HG02970 (cell line): Measurements from ENCODE around the gene NME3.

Source experiments
- ATAC-seq: cut with Tn5 transposase; IDR thresholded peaks from one replicate; pipeline ENCODE4 v1.9.1; 2021; ENCODE audit warnings: mild to moderate bottlenecking, moderate library complexity, moderate number of reproducible peaks; ENCODE audit not compliant: unreplicated experiment, low FRiP score

The NME3 gene

GRCh38 chr16:1781758-1782407 is 10.5 kb upstream of the NME3 start:
- peak; percentile 1 for ATAC-seq

GRCh38 chr16:1781254-1781653 is 9.9 kb upstream of the NME3 start:
- ATAC-seq: no peak

GRCh38 chr16:1780677-1781072 is 9.3 kb upstream of the NME3 start:
- ATAC-seq: no peak

- no peak for ATAC-seq
Observed at GRCh38 chr16:1779741-1780676, 8.7 kb upstream of the NME3 start.

- ATAC-seq: no peak
Observed at GRCh38 chr16:1779234-1779701, 7.9 kb upstream of the NME3 start.

GRCh38 chr16:1778200-1779179 is 7.1 kb upstream of the NME3 start:
- ATAC-seq: no peak

GRCh38 chr16:1777375-1778199 is 6.2 kb upstream of the NME3 start:
- no peak for ATAC-seq

- no peak for ATAC-seq
Observed at GRCh38 chr16:1776991-1777374, 5.6 kb upstream of the NME3 start.

- ATAC-seq: no peak
Observed at GRCh38 chr16:1776672-1776955, 5.3 kb upstream of the NME3 start.

GRCh38 chr16:1775846-1776671 is 4.7 kb upstream of the NME3 start:
- no peak for ATAC-seq

GRCh38 chr16:1775006-1775845 is 3.9 kb upstream of the NME3 start:
- ATAC-seq: no peak

- ATAC-seq: no peak
Observed at GRCh38 chr16:1774448-1774780, 3.1 kb upstream of the NME3 start.

- no peak for ATAC-seq
Observed at GRCh38 chr16:1773703-1774447, 2.5 kb upstream of the NME3 start.

- peak; percentile 53 for ATAC-seq
Observed at GRCh38 chr16:1772908-1773702, 1.8 kb upstream of the NME3 start, which contains the start of gene MRPS34. Gene MRPS34, minus strand, starts transcription at chr16:1773134. Its CDS starts 15 bp downstream, at chr16:1773119.

- no peak for ATAC-seq
Observed at GRCh38 chr16:1772362-1772907, 1.1 kb upstream of the NME3 start, which contains the start of gene EME2. Gene EME2, plus strand, starts transcription at chr16:1772810. Its CDS starts 418 bp downstream, at chr16:1773228.

GRCh38 chr16:1771864-1772361 is 570 bp upstream of the NME3 start:
- no peak for ATAC-seq
